ENCODE data around the gene SLC28A1.
"Not testable (repeated sequence)": the region's sequence is repeated elsewhere in the genome, so short reads cannot be mapped to it uniquely, and the experiment has no call there.

SLC28A1 gene

GRCh38 chr15:84973492-84974460 lies 89.3 kb downstream of the SLC28A1 start:
- DNase-seq = no peak

- DNase-seq = no peak
Measured at GRCh38 chr15:84975871-84976351, 91.4 kb downstream of the SLC28A1 start.

GRCh38 chr15:84976746-84977345 lies 92.4 kb downstream of the SLC28A1 start:
- no peak for DNase-seq

- no peak for DNase-seq
Measured at GRCh38 chr15:84979651-84980050, 95.2 kb downstream of the SLC28A1 start.

GRCh38 chr15:84980196-84981053 lies 96.0 kb downstream of the SLC28A1 start:
- peak; percentile 48 for DNase-seq

GRCh38 chr15:84981054-84981710 lies 96.7 kb downstream of the SLC28A1 start:
- peak; percentile 54 for DNase-seq

- no peak for DNase-seq
Measured at GRCh38 chr15:84981711-84982300, 97.3 kb downstream of the SLC28A1 start, which contains the start of gene PDE8A. PDE8A (plus strand) TSS chr15:84981856; CDS start chr15:84982163, 307 bp downstream.

- no peak for DNase-seq
Measured at GRCh38 chr15:84982301-84982920, 97.9 kb downstream of the SLC28A1 start.

GRCh38 chr15:84983294-84983693 lies 98.8 kb downstream of the SLC28A1 start:
- DNase-seq = no peak

- no peak for DNase-seq
Measured at GRCh38 chr15:84983711-84984110, 99.2 kb downstream of the SLC28A1 start.

GRCh38 chr15:84985158-84985557 lies 100.7 kb downstream of the SLC28A1 start:
- no peak for DNase-seq

GRCh38 chr15:84987351-84987750 lies 102.9 kb downstream of the SLC28A1 start:
- DNase-seq = not testable (repeated sequence)

- DNase-seq = no peak
Measured at GRCh38 chr15:84987949-84988624, 103.6 kb downstream of the SLC28A1 start.

GRCh38 chr15:84988909-84989644 lies 104.6 kb downstream of the SLC28A1 start:
- no peak for DNase-seq

- DNase-seq = no peak
Measured at GRCh38 chr15:84990507-84990906, 106.0 kb downstream of the SLC28A1 start.

- DNase-seq = no peak
Measured at GRCh38 chr15:84991014-84991712, 106.7 kb downstream of the SLC28A1 start.

- DNase-seq = no peak
Measured at GRCh38 chr15:84992157-84992944, 107.9 kb downstream of the SLC28A1 start.
